Midbrain (tissue), 1 donor: ENCODE measurements around the gene TMEM258.

Experiments
- DNase-seq: peaks from one replicate; lab custom pipeline; 2025; lab: John Stamatoyannopoulos, UW

TMEM258 gene

GRCh38 chr11:61792310-61793082 is at the start of gene TMEM258, which contains the start of gene FEN1:
TSS of gene TMEM258 (minus strand) at chr11:61792599. CDS start at chr11:61792558, 41 bp downstream.
TSS of gene FEN1 (plus strand) at chr11:61792911. CDS start at chr11:61795362, 2,451 bp downstream.
- DNase-seq: peak; percentile 95

- peak; percentile 60 for DNase-seq
Observed at GRCh38 chr11:61841636-61842527, 49.5 kb upstream of the TMEM258 start.

GRCh38 chr11:61840371-61840770 is 48.0 kb upstream of the TMEM258 start:
- no peak for DNase-seq

GRCh38 chr11:61839742-61840141 is 47.3 kb upstream of the TMEM258 start:
- DNase-seq: no peak

- DNase-seq: no peak
Observed at GRCh38 chr11:61838921-61839320, 46.5 kb upstream of the TMEM258 start.

- DNase-seq: no peak
Observed at GRCh38 chr11:61838501-61838900, 46.1 kb upstream of the TMEM258 start.

GRCh38 chr11:61837411-61838005 is 45.1 kb upstream of the TMEM258 start:
- no peak for DNase-seq

GRCh38 chr11:61836193-61836592 is 43.8 kb upstream of the TMEM258 start:
- no peak for DNase-seq

- peak; percentile 44 for DNase-seq
Observed at GRCh38 chr11:61834278-61835048, 42.1 kb upstream of the TMEM258 start.

GRCh38 chr11:61833926-61834277 is 41.5 kb upstream of the TMEM258 start:
- no peak for DNase-seq

GRCh38 chr11:61833471-61833870 is 41.1 kb upstream of the TMEM258 start:
- no peak for DNase-seq

- no peak for DNase-seq
Observed at GRCh38 chr11:61832754-61833153, 40.4 kb upstream of the TMEM258 start.

- DNase-seq: no peak
Observed at GRCh38 chr11:61832207-61832606, 39.8 kb upstream of the TMEM258 start.

GRCh38 chr11:61830237-61831105 is 38.1 kb upstream of the TMEM258 start:
- no peak for DNase-seq

GRCh38 chr11:61829806-61830205 is 37.4 kb upstream of the TMEM258 start:
- no peak for DNase-seq

GRCh38 chr11:61828629-61829407 is 36.4 kb upstream of the TMEM258 start:
- DNase-seq: peak; percentile 48

GRCh38 chr11:61828379-61828628 is 35.9 kb upstream of the TMEM258 start:
- DNase-seq: no peak

- DNase-seq: peak; percentile 93
Observed at GRCh38 chr11:61827571-61828378, 35.4 kb upstream of the TMEM258 start, which contains the start of gene FADS2. TSS of gene FADS2 (plus strand) at chr11:61828300. CDS start at chr11:61828391, 91 bp downstream.

GRCh38 chr11:61826930-61827570 is 34.7 kb upstream of the TMEM258 start:
- DNase-seq: peak; percentile 70
